Esophagus (tissue), 2 donors: ENCODE data around the gene TBC1D23. TPM values are rescaled to one million over a fixed set of nuclear protein-coding genes. Genes with fewer than 3 reads are reported as not detected.

ENCODE experiments used
- H3K27ac ChIP-seq, 2 donors: one replicate each; pipeline ENCODE4 v1.5.1; 2013; ENCODE audit warnings: low read depth in 2 of 2, mild to moderate bottlenecking in 2 of 2, inconsistent platforms in 1 of 2, low read length in 1 of 2, moderate library complexity in 1 of 2
- H3K27me3 ChIP-seq, 2 donors: one replicate each; pipeline ENCODE4 v1.6.1; 2013; ENCODE audit warnings: low read length in 2 of 2, control low read depth in 1 of 2, mild to moderate bottlenecking in 1 of 2; ENCODE audit not compliant: insufficient read depth in 2 of 2, control insufficient read depth in 1 of 2
- H3K36me3 ChIP-seq, 2 donors: one replicate each; pipeline ENCODE4 v1.6.1; 2013; ENCODE audit warnings: low read length in 1 of 2; ENCODE audit not compliant: control insufficient read depth in 2 of 2, insufficient read depth in 2 of 2
- H3K4me1 ChIP-seq, 2 donors: one replicate each; pipeline ENCODE4 v1.6.1; 2013; ENCODE audit warnings: low read length in 1 of 2; ENCODE audit not compliant: control insufficient read depth in 2 of 2, insufficient read depth in 2 of 2
- H3K4me3 ChIP-seq, 2 donors: one replicate each; pipeline ENCODE4 v1.5.1; 2013; ENCODE audit warnings: low read length in 2 of 2, mild to moderate bottlenecking in 2 of 2, low read depth in 1 of 2, moderate library complexity in 1 of 2
- H3K9me3 ChIP-seq, 2 donors: one replicate each; pipeline ENCODE4 v1.6.1; 2013; ENCODE audit warnings: mild to moderate bottlenecking in 2 of 2, low read depth in 1 of 2, low read length in 1 of 2, moderate library complexity in 1 of 2; ENCODE audit not compliant: control insufficient read depth in 2 of 2, insufficient read depth in 1 of 2
- WGBS, 2 donors: extraction: QIAGEN DNeasy Blood & Tissue Kit; methylation state at CpG; one replicate each; pipeline ENCODE4 v1.1.7; 2013; 5-methylcytosine and 5-hydroxymethylcytosine counted together
- polyA plus RNA-seq, 2 donors: library from polyadenylated mRNA; stranded (reverse); fragments of 200-250 nt; gene quantifications; one replicate each; pipeline ENCODE4 v1.2.3, GENCODE V29; 2013
- donor health status: healthy with polysubstance abuse.
- donor health status: Bipolar disorder and iron deficiency.

TBC1D23 gene
- polyA plus RNA-seq, result 10 to 100 TPM; 12.6 to 17.4 TPM

DNA sequence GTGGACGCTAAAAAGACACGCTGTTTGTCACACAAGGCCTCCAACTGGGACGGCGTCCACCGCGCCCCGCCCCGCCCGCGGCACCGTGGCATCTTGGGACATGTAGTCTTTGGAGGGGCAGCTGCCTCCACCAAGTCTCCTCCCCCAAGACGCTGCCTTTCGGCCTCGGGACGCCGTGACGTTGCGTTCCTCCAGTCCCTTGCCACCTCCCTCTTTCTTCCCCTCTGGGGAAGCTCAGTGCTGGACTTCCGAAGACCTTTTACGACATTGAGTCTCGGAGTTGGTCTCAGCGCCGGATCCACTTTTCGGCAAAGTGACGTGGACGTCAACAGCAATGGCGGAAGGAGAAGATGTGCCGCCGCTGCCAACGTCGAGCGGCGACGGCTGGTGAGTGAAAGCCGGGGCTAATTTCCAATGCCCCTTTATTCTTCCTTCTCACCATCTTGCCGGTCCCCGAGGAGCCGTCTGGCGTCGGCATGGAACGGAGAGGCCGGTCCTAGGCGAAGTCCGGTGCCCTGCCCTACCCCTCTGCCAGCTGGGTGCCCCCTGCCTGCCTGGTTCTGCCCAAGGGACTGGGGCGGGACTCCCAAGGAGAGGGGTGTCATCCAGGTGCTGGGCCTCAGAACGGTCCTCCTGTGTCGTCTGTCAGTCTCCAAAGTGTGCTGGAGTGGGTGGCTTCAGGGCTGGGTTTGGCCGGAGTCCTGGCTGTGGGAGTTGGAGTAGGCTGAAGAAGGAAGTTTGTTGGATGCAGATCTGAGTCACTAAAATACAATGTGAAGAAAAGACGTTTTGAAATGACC is at the start of gene TBC1D23:
TSS of gene TBC1D23 (plus strand) at position 308 of the 800 bp plus-strand sequence. CDS start at position 335, 27 bp downstream.
- peak within 1 kb of the TSS; percentile 92 to 94 for H3K4me3 ChIP-seq
- WGBS, 2 donors, result 0% methylated on average over 49 of the region's 49 CpGs
- H3K27me3 ChIP-seq, result no peaks in the 10 kb centered on the region
- peak within 1 kb of the TSS; percentile 97 to 98 for H3K27ac ChIP-seq
- H3K36me3 ChIP-seq, result no peaks in the 10 kb centered on the region
- H3K9me3 ChIP-seq, result no peaks in the 10 kb centered on the region
- peaks cover 2 to 3% of the 10 kb centered on the region in 2 donors for H3K4me1 ChIP-seq

GRCh38 chr3:100213891-100214573 is 46.8 kb upstream of the TBC1D23 start:
- Histone ChIP-seq H3K4me1 (peaks cover 0 to 2% of the 10 kb centered on the region in 2 donors), H3K36me3 (no peaks in the 10 kb centered on the region), H3K27ac (no peak overlapping the region), H3K4me3 (no peak overlapping the region), H3K9me3 (no peaks in the 10 kb centered on the region), H3K27me3 (no peaks in the 10 kb centered on the region)
- 80 to 87% methylated on average over 7 of the region's 7 CpGs for WGBS, 2 donors

- Histone ChIP-seq H3K4me1 (peaks cover 0 to 2% of the 10 kb centered on the region in 2 donors), H3K9me3 (no peaks in the 10 kb centered on the region), H3K36me3 (no peaks in the 10 kb centered on the region), H3K27me3 (no peaks in the 10 kb centered on the region), H3K4me3 (no peak overlapping the region), H3K27ac (no peak overlapping the region)
- 67 to 79% methylated on average over 5 of the region's 5 CpGs for WGBS, 2 donors
Observed at GRCh38 chr3:100214574-100214964, 46.2 kb upstream of the TBC1D23 start.

DNA sequence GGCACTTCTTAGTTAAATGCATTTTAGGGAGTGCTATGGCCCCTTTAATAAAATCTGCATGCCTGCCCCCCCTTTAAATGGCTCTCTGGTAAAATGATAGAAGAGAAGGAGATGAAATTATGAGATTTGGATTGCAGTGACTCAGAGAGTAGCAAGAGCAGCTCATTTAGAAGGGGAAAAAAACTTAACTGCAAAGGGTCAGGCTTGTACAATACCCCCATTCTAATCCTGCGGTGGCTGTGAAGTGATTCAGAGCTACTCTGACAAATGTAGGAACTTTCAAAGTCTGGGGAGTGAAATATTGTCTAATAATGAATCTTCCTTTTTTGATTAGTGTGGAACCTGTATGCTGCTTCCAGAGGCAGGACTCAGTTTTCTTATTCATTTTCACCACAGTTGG is 44.1 kb upstream of the TBC1D23 start:
- H3K9me3 ChIP-seq, result no peaks in the 10 kb centered on the region
- no peak overlapping the region for H3K27ac ChIP-seq
- no peaks in the 10 kb centered on the region for H3K36me3 ChIP-seq
- WGBS, 2 donors, result 63 to 75% methylated on average over 1 of the region's 1 CpG
- peaks cover 0 to 2% of the 10 kb centered on the region in 2 donors for H3K4me1 ChIP-seq
- no peak overlapping the region for H3K4me3 ChIP-seq
- H3K27me3 ChIP-seq, result no peaks in the 10 kb centered on the region

DNA sequence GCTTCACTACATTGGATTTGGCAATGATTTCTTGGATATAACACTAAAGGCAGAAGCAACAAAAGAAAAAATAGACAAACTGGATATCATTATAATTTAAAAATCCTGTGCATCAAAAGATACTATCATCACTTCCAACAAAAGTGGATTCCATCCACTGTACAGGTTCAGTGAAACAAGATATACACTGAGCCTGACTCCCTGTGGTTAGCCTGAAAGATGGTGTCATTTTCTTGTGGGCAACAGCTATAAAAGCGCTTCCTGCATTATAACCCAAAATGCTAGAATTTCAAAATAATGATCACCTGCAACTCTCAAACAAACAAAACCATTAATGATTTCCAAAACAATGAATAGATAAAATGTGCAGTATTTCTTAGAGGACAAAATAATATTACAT is 39.6 kb upstream of the TBC1D23 start:
- no peaks in the 10 kb centered on the region for H3K27me3 ChIP-seq
- H3K36me3 ChIP-seq, result no peaks in the 10 kb centered on the region
- H3K4me3 ChIP-seq, result no peak overlapping the region
- 91 to 100% methylated on average over 1 of the region's 1 CpG for WGBS, 2 donors
- no peaks in the 10 kb centered on the region for H3K4me1 ChIP-seq
- no peaks in the 10 kb centered on the region for H3K9me3 ChIP-seq
- no peak overlapping the region for H3K27ac ChIP-seq

GRCh38 chr3:100225193-100225592 is 35.6 kb upstream of the TBC1D23 start:
- 93 to 94% methylated on average over 26 of the region's 26 CpGs for WGBS, 2 donors
- no peaks in the 10 kb centered on the region for H3K36me3 ChIP-seq

DNA sequence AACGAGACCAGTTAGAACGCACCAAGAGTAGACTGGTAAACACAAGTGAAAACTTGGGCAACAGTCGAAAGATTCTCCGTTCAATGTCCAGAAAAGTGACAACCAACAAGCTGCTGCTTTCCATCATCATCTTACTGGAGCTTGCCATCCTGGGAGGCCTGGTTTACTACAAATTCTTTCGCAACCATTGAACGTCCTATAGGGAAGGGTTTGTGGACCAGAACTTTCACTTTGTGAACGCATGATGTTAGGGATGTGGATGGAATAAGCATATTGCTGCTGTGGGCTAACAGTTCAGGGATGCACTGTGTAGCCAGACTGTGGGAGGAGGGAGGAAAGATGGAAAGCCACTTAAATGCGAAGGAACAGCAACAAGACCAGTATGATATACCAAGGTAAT is 34.9 kb upstream of the TBC1D23 start:
- WGBS, 2 donors, result 90 to 94% methylated on average over 8 of the region's 8 CpGs

More at GRCh38 chr3:100225193-100225592, 35.6 kb upstream of the TBC1D23 start:
- Histone ChIP-seq H3K4me3 (no peak overlapping the region), H3K4me1 (no peaks in the 10 kb centered on the region), H3K27me3 (no peaks in the 10 kb centered on the region), H3K9me3 (no peaks in the 10 kb centered on the region), H3K27ac (no peak overlapping the region)

DNA sequence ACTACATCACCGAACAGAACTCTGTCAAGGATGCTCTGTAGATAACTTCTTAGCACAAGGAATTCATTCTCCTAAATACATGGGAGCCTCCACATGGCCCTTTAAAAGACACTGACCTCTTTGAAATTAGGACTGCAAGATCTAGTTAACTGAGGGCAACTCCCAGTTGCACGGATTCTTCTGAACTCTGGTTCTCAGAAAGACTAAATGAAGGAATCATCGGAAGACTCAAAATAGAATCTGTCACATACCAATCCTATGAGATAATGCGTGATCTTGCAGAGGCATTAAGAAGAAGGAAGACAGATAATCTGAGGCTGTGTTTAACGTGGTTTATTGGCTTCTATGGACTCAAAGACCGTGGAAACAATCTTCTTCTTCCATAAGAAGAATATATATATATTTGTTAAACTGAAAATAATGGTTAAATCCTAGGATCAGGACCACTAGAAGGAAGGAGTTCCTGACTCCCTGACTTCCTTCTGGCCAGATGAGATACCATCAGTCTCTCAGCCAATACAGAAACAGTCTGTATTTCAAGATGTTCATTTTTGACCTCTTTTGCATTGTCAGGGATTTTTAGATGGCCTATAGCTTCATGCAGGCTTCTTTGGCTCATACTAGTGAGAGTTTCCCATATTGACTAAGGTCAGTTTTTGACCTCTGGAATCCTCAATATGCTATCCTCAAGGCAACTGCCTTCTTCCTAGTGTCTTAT is 33.9 kb upstream of the TBC1D23 start:
- H3K27ac ChIP-seq, result no peak overlapping the region
- H3K4me1 ChIP-seq, result no peaks in the 10 kb centered on the region
- 59 to 62% methylated on average over 6 of the region's 6 CpGs for WGBS, 2 donors

More for the DNA sequence above, 34.9 kb upstream of the TBC1D23 start:
- Histone ChIP-seq H3K4me1 (no peaks in the 10 kb centered on the region), H3K9me3 (no peaks in the 10 kb centered on the region), H3K4me3 (no peak overlapping the region), H3K27ac (no peak overlapping the region), H3K27me3 (no peaks in the 10 kb centered on the region), H3K36me3 (no peaks in the 10 kb centered on the region)

DNA sequence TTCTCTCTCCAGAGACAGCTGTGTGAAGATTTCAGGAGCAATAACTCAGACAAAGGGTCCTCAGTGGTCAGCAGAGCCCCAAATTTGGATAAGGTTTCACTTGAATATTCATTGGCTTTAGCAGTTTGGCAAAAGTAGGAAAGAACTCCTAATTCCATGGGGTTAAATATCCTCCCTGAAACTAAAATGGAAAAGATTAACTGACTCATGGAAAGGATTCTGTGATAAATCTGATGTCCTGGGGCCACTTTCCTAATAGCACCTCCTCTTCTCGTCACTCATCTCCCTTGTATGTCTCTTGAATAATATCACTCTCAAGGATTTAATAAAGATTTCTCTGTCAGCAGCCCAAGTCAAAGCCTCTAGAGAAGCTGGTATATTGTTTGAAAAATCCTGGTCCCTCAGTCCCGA is 33.3 kb upstream of the TBC1D23 start:
- Histone ChIP-seq H3K4me3 (no peak overlapping the region), H3K27ac (no peak overlapping the region), H3K27me3 (no peaks in the 10 kb centered on the region), H3K4me1 (no peaks in the 10 kb centered on the region), H3K9me3 (no peaks in the 10 kb centered on the region), H3K36me3 (no peaks in the 10 kb centered on the region)
- 72 to 82% methylated on average over 2 of the region's 2 CpGs for WGBS, 2 donors

More for the DNA sequence above, 33.9 kb upstream of the TBC1D23 start:
- H3K9me3 ChIP-seq, result no peaks in the 10 kb centered on the region
- H3K4me3 ChIP-seq, result no peak overlapping the region
- H3K27me3 ChIP-seq, result no peaks in the 10 kb centered on the region
- H3K36me3 ChIP-seq, result no peaks in the 10 kb centered on the region
